NCI-H748 treated with DMSO at 0.1 percent for 48 hours (cell line): Measurements from ENCODE around the gene RAB4A.

Experiments used
- DNase-seq: peaks from one replicate; lab custom pipeline; 2025; lab: John Stamatoyannopoulos, UW

Gene RAB4A, protein sequence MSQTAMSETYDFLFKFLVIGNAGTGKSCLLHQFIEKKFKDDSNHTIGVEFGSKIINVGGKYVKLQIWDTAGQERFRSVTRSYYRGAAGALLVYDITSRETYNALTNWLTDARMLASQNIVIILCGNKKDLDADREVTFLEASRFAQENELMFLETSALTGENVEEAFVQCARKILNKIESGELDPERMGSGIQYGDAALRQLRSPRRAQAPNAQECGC

DNA sequence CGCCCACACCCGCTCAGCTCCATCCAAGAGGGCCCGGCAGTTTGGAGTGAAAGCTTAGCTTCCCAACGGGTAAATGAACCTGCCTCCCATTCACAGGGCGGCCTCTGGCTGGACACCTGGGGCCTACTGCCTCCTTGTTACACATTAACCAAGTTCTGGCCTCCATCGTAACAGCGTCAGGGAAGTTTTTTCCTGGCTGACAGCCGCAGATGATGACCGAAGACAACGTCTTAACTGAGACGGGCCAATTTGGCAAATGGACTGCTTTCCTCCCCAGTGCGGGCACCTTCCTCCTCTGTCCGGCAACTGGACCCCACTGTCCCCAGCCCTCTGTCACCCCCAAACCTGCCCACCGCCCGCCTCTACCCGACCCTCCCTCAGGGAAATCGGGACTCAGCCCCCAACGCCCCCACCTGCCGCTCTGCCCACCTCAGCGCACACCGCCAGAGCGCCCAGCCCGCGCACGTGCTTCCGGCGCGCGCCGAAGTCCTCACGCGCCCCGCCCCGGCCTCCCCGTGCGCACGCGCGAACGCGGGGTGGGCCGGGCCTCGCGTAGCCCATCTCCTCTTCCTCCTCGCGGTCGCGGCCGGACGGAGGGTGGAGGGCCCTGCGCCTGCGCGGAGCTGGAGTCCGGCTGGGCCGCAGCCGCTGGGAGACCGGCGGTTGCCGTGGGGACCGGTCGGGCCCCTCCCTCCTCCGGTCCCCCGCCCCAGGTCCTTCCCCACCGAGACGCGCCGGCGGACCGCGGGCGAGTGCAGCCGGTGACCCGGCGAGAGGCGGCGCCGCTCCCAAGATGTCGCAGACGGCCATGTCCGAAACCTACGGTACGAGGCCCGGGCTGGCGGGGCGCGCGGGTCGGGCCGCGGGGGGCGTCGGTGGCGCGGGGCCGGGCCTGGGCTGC, at the start of gene RAB4A:
TSS of gene RAB4A (plus strand) at position 565 of the 901 bp plus-strand sequence. CDS start at position 794, 229 bp downstream.
- DNase-seq = peak; percentile 16

DNA sequence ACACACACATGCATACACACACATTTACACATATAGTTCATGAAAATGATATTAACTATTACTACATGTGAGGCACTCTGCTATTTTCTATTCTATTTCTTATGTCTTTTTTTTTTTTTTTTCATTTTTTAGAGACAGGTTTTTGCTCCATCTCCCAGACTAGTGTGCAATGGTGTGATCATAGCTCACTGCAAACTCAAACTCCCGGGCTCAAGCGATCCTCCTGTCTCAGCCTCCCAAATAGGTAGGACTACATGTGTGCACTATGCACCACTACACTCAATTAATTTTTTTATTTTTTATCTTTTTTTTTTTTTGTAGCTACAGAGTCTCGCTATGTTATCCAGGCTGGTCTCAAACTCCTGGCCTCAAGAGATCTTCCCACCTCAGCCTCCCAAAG, 48.8 kb upstream of the RAB4A start:
- no peak for DNase-seq

DNA sequence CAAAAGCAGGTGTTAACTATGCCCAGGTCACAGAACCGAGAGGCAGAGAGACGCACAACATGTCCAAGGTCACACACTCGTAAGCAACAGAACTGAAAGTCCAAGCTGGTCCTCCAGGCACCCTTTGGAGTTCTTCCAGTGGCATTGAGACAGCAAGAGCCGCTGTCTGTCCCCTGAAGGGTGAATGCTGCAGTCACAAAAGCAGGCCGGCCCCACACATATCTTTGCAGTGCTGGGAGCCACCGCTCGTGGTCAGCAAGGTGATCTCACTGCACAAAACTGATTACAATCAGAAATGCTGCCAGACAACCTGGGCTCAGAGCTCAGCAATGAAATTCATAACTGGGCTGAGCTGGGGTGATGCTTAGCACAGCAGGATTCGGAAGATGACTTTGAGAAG, 47.4 kb upstream of the RAB4A start:
- no peak for DNase-seq

DNA sequence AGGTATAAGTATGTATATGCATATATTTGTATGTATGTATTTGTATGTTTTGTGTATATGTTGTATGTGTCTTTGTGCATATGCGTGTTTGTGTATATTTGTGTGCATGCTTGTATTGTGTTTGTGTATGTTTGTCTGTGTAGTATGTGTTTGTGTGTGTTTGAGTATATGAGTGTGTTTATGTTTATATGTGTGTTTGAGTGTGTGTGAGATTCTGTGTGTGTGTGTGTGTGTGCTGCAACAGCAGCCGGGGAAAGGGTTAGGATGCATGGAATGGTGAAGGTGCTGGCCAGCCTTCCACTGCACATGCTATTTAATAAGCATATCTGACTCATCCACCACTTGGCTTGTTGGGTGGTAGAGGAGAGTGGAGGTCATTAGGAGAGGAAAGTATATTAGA, 46.6 kb upstream of the RAB4A start:
- DNase-seq = no peak

DNA sequence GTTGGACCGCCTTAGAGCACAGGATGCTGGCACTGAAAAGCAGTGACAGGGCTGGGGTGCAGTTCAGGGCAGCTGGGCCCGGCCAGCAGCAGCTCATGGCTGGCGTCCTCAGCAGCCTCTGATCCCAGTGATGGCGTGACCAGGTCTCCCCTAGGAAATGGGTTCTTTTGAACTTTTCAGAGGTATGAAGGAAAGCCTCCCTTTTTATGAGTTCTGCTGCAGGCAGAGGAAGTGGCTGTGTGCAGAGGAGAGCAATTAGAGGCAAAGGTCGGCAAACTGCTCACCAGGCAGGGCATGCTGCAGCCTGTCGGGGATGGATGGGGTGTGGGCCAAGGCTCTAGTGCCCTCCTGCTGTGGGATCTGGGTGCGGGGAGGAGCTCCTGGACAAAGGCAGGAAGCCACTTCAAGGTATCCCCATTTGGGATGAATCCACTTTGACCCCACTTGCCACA, 45.6 kb upstream of the RAB4A start:
- no peak for DNase-seq

DNA sequence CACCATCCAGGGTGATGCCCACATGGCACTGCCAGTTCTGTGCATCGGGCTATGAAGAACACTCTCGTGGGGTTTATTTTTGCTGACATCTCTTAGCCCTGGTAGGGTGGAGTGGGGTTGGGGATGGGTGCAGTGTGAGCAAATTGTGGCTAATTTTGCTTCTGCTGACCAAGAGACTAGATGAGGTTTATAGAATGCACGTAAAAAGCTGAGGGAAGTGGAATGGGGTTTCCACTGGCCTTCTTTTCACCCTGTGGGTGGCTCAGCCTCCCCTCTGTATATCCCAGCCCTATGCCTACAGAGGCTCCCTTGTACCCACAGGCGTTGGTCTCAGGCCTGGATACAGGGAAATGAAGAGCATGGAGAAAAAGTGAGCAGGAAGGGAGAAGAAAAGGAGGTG, 44.1 kb upstream of the RAB4A start:
- no peak for DNase-seq

DNA sequence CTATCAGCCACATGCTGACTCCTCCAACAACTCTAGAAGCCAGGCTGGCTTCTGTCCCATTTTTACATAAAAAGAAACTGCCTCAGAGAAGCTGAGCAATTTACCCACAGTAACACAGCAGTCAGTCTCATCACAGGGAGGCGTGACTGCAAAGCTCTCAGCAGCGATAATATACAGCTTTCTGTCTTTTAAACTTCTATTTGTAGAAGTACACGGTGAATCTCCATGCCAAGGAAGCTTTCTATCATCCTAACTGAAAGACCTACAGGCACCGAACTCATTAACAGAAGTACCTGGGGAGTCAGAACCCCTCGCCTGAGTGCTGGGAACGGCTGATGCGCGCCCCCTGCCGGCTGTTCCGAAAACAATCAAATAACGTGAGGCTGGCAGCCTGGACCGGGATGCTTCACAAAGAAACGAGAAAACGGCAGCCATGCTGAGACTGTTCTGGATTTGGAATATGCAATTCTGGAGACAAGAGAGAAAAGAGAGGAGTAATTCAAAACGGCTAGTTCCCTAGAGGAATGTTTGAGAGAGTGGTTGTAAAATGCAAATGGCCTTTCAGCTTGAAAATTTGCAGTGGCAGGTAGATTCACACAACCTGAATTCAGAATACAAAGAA, 43.5 kb upstream of the RAB4A start:
- peak; percentile 80 for DNase-seq

DNA sequence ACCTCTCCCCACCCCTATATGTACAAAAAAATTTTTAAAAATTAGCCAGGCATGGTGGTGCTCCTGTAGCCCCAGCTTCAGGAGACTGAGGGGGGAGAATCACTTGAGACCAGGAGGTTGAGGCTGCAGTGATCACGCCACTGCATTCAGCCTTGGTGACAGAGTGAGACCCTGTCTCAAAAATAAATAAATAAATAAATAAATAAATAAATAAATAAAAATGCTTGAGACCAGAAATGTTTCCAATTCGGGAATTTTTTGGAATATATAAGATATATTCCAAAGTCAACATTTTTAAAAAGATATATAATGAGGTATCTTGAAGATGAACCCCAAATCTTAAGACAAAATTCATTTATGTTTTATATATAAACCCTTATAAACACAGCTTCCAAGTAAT, 42.4 kb upstream of the RAB4A start:
- DNase-seq = no peak

DNA sequence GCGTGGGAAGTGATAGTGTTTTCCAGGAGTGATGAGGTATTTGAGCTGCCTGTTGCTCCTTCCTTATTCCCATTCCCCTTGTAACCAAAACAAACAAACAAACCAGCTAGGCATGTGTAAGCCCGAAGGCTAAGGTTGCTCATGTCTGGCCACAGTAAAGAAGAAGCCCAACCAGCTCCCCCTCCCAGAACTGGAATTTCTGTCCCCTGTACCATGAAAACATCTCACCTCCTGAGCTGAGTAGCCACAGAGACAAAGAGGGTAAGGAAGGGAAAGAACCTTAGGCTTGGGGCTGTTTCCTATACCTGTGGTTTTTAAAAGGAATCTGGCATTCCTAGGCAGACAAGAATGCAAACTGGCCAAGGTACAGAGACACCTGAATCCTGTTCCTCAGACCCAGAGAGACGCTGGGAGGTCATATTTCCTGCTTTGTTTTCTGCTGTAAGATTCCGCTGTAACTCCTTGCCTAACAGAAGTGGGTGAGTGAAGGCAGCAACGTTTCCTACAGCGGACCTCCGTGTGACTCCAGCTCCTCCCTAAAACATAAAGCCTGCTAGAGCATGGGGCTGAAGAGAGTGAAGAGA, 41.7 kb upstream of the RAB4A start:
- no peak for DNase-seq

DNA sequence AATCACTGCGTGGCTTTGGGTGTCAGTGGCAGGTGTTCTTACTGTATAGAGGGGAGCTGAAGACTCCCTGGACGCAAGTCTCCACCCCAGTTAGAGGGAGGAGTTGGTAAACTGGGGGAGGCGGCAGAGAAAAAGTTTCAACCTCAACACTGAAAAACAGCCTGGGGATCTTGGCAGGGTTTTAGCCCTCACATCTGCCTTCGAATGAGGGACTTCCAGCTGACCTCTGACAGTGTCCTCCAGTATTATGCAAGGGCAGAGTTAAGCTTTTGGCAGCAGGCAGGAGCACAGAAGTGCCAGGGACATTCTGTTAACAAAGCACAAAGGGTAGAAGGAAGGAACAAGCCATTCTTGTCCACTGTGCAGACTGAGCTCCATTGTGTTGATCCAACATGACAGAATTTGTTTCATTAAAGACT, 41.2 kb upstream of the RAB4A start:
- no peak for DNase-seq

DNA sequence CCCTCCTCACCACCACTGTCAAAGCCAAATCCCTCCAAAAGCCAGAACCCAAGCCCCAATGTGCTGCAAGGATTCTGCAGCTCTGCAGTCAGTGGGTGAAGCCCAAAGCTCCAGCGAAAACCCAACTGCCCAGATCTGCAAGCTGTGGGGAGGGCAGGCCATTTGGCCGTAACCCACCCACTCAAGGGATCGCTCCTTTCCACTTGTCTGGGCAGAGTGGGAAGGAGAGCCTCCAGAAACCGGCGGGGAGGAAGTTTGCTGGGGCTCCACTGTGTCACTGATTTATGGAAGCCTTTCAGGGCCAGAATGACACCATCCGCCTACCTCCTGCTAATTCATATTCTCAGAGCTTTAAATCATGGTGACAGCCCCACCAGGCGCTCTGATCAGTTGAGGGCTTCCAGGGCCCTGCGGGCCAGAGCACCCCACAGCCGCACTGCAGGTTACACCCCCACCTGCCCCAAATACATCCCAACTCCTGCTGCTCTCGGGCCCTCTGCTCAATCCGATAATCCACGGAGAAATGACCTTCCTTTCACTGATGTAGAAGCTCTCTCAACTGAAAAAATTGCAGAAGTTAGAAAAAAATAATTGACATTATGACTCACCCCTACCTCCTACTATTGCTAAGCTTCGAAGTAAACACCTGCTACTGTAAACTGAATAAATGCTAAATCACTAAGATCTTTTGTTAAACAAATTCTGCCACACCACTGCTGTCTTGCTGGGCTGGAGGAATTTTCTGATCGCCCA, 40.6 kb upstream of the RAB4A start:
- DNase-seq = no peak

DNA sequence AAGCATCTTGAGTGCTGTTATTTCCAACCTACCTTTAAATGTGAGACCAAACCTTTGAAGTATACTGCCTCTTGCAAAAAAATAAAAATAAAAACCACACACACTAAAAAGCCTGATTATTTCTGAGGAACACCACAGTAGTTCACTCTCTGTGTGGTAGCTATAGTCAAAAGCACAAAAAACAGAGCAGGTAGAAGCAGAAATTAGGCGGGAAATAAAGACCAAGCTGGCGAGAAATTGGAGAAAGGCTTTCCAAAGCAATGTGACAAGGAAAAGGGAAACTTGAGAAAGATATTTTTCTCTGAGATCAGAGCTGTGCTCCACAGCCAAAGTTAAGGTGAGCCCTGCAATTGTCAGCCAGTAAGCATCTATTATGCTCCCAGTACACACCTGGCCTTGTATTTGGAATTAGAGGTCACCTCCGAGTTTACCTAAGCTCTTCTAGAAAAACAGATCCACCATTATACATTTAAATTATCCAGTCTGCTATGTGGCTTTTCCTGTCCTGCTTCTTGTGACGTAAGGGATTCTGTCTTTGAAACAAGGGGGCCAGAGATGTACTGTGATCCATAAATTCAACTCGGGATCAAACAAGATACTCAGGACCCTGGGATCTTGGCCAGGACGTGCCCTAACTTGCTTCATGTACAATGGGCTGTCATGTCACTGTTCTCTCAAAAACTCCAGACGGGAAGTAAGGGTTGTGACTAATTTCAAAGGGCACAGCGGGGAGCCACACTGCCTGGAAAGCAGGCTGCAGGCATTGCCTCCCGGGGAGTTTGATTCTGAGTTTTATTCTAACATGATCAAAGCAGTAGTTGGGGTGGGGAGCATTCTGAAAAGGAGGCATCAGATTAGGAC, 39.8 kb upstream of the RAB4A start:
- DNase-seq = peak; percentile 79

DNA sequence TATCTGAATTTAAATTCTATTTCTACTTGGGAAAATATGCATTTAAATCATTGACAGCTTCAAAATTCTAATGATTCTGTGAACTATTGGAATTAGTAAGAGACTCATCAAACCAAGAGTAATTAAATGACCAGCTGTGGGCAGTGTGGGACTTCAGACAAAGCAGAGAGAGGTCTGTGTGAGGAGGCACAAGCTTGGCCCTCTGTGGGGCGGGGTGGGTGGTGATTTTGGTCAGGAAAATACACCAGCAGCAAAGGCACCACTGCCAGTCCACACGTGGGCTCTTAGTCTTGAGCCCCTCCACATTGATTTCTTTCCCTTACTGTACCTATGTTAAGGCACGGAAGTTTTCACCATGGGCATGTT, 39.2 kb upstream of the RAB4A start:
- DNase-seq = no peak

DNA sequence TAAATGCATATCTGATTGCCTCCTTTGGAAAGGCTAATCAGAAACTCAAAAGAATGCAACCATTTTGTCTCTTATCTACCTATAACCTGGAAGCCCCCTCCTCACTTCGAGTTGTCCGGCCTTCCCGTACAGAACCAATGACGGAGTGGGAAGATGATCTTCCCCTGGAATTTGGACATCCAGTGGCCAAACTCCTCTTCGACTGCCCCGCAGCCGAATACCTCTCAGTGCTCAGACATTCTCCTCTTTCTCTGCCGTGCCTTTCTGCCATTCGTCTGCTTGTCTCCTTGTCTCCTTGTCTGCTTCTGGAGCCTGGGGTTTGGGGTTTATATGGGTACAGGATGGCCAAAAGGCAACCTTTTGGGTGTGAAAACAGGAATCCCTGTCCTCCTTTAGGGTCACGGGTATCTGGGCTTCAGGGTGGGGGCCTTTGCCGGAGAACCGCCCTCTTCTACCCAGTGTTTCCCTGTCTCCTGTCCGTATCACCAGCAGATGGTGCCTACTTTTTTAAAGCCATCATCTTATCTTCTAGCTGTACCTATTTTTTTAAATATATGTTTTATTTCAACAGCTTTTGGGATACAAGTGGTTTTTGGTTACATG, 35.9 kb upstream of the RAB4A start:
- DNase-seq = no peak

DNA sequence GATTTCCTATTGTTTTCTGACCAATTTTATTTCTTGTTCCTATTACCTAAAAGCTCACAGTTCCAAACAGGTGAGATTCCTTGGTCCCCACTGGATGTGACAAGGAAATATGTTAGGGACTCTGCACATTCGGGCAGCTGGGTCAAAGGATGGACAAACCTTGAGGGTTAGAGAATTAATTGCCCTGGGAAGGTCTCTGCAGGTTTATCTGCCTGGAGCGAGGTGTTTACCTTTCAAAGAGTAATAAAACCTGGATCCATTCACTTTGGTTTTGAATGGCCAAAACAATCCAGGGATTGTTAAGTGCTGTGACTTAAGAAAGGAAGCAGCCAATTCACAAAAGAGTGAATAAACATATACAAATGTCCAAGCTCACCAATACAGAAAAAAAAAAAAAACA, 33.6 kb upstream of the RAB4A start:
- peak; percentile 78 for DNase-seq

DNA sequence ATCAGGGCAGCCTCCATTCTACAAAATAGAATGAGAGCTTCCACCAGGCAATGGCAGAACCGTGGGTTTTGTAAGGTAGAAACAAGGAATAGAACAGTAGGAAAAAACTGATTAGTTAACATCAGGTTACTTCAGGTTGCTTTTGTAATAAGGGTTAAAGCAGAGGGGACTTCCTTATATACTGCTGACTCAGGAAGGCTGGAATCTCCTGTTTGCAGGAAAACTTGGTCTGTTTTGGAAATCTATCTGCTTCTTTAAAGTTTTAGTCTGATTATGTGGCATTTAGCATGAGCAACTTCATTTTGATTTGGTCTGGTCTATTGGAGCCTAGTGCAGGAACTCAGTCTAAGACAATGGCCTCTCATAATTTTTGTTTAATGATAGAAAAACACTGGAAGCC, 32.7 kb upstream of the RAB4A start:
- no peak for DNase-seq

DNA sequence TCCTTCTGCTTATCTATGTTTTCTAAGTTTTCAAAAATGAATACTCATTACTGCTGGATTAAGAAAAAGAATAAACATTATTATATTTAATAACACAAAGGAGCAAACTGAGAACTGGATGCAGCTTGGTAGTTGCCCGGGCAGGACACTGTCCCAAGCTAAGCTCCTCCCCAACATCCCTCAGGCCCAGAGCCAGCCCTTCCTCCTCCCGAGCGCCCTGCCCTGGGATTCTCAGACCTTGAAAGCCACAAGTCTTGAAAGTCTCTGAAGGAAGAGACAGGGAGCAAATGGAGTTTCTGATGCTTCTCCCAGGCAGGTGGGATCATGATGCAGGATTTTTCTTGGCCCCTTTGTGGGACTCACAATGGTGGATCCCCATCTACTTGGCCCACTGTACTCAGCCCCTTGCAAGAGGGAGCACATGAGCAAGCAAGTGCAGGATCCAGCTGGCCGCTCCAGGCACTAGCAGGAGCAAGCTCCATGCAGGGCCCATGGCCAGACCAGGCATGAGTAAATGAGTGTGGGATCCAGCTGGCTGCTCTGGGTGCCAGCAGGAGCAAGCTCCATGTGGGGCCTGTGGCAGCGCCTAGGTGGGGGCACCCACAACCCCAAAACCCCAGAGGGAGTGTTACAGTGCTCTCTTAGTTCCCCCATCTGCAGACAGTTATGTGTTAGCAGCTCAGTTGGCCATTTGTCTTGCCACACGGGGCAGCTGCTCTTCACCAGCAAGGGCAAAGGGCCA, 32.1 kb upstream of the RAB4A start:
- no peak for DNase-seq

DNA sequence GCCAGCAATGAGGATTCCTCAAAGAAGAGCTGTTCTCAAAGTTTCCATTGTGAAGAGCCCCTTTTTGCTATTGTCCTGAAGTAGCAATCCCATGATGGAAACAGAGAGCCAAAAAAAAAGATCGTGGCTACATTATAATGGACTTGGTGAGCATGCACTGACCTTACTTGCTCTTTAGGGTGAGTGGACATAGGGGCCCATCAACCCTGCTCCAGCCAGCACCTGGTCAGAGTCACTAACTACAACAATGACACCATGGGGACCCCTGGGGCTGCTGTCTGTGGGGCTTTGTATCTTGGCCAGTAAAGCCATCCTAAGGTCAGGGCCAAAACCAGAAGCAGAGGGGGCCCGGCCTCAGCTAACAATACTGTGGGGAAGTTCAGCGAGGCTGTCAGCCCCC, 30.4 kb upstream of the RAB4A start:
- no peak for DNase-seq

DNA sequence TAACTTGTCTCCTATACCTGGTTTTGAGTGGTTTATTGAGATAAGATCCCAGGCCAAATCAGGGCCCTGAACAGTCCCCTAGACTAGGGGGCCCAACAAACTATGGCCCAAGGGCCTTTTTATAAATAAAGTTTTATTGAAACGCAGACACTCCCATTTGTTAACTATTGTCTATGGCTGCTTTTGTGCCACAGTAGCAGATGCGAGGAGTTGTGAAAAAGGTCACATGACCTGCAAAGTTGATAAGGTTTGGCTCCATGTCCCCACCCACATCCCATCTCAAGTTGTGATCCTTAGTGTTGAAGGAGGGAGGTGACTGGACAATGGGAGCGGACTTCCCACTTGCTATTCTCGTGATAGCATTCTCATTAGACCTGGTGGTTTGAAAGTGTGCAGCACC, 29.5 kb upstream of the RAB4A start:
- DNase-seq = no peak

DNA sequence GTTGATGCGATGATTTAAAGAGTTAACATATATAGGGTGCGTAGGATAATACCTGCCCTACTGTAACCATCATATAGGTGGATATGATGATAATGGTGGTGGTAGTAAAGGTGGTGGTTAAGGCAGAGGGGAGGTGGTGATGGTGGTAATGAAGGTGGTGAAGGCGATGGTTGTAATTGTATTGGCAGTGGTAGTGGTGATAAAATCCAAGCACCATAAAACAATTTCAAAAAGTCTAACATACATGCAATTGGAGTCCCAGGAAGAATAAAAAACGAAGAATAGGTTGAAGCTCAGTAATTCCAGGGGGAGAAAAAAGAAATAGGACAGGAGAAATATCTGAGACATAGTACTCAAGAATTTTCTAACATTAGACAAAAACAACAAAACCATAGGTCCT, 27.3 kb upstream of the RAB4A start:
- DNase-seq = no peak
